ENCODE results near the gene SAMD4A.

SAMD4A gene

DNA sequence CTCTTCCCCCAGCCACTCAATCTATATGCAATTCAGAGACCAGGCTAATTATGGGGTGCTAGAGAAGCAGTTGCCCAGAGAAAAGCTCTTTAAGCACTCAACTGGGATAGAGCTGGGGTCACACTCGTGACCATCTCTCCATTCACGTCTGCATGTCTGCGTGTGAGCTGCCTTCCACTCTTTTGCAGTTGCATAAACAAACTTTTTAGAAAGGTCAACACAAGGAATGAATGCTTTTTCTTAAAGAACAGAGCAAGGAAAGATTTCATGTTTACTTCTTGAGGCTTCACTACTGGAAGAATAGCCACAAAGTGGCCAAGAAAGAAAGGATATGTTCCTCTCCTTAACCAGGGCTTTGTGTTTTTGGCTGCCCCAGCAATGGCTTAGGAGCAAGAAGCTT, 151.1 kb downstream of the SAMD4A start:
- H3K27ac ChIP-seq (ENCODE audit: low read depth, low read length) = no peak overlapping the region
- H3K9ac ChIP-seq (ENCODE audit: low read length) = no peak overlapping the region
- no peak overlapping the region for H3K23ac ChIP-seq (ENCODE audit: low read length)
- no peak overlapping the region for H4K91ac ChIP-seq (ENCODE audit: low read depth, low read length)
- H3K14ac ChIP-seq (ENCODE audit: low read length) = no peak overlapping the region
- H3K79me1 ChIP-seq (ENCODE audit: low read length) = no peaks in the 10 kb centered on the region
- no peak overlapping the region for H3K18ac ChIP-seq (ENCODE audit: low read length)
- no peak overlapping the region for H3K4me3 ChIP-seq (ENCODE audit: low read depth, low read length)
- H3K4me1 ChIP-seq (ENCODE audit: control insufficient read depth in 1 of 2, insufficient read depth in 2 of 2, low read length in 2 of 2) = peaks cover 0 to 3% of the 10 kb centered on the region in 2 experiments
- H4K12ac ChIP-seq (ENCODE audit: low read depth, low read length) = no peak overlapping the region
- H4K8ac ChIP-seq (ENCODE audit: low read depth, low read length) = no peak overlapping the region
- no peaks in the 10 kb centered on the region for H3K36me3 ChIP-seq (ENCODE audit: control insufficient read depth in 1 of 2, insufficient read depth in 2 of 2, low read length in 2 of 2)
- H2BK5ac ChIP-seq (ENCODE audit: low read depth, low read length, poor library complexity) = no peak overlapping the region
- no peak overlapping the region for H2BK12ac ChIP-seq (ENCODE audit: low read length)
- no peak overlapping the region for H2BK120ac ChIP-seq (ENCODE audit: insufficient read depth, low read length, poor library complexity)
- no peak overlapping the region for H2AK5ac ChIP-seq (ENCODE audit: low read length)
- H3K4me2 ChIP-seq (ENCODE audit: low read length) = no peak overlapping the region
- WGBS (ENCODE audit: extremely low coverage, insufficient coverage, insufficient read length) = no CpG with 5 or more reads among the region's 3 CpGs
- no peak for DNase-seq
- no peaks in the 10 kb centered on the region for H3K79me2 ChIP-seq (ENCODE audit: control insufficient read depth, insufficient read depth, low read length, poor library complexity)
- no peak overlapping the region for H2AFZ ChIP-seq (ENCODE audit: insufficient read depth, low read length, poor library complexity)
- no peak overlapping the region for H3K4ac ChIP-seq (ENCODE audit: low read depth, low read length)
- no peaks in the 10 kb centered on the region for H3K27me3 ChIP-seq (ENCODE audit: insufficient read depth, low read length)
- H3K9me3 ChIP-seq (ENCODE audit: insufficient read depth, low read depth, low read length) = no peaks in the 10 kb centered on the region

DNA sequence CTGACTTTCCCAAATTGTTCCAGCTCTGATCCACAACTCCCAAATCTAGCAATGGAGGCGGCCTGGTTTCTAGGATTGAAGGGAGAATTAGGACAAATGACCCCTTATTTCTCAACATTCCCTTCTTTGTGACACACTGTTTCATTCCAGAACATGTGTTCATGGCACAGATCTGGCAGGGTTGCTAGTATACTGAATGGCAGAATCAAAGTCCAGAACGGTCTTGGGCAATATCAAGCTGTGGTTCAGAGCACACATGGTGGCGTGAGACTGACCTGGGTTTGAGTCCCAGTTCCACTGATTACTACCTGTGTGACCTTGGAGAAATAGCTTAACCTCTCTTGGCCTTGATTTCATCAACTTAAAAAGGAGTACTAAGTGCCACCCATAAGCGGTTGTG, 152.5 kb downstream of the SAMD4A start:
- Histone ChIP-seq H3K23ac (ENCODE audit: low read length) (no peak overlapping the region), H3K27ac (ENCODE audit: low read depth, low read length) (no peak overlapping the region), H2AK5ac (ENCODE audit: low read length) (no peak overlapping the region), H4K8ac (ENCODE audit: low read depth, low read length) (no peak overlapping the region), H3K36me3 (ENCODE audit: control insufficient read depth in 1 of 2, insufficient read depth in 2 of 2, low read length in 2 of 2) (no peaks in the 10 kb centered on the region), H3K18ac (ENCODE audit: low read length) (no peak overlapping the region), H3K4me2 (ENCODE audit: low read length) (no peak overlapping the region), H3K4me3 (ENCODE audit: low read depth, low read length) (no peak overlapping the region), H2BK12ac (ENCODE audit: low read length) (no peak overlapping the region), H2BK120ac (ENCODE audit: insufficient read depth, low read length, poor library complexity) (no peak overlapping the region), H3K79me1 (ENCODE audit: low read length) (no peaks in the 10 kb centered on the region), H4K91ac (ENCODE audit: low read depth, low read length) (no peak overlapping the region), H3K4me1 (ENCODE audit: control insufficient read depth in 1 of 2, insufficient read depth in 2 of 2, low read length in 2 of 2) (peaks cover 0 to 3% of the 10 kb centered on the region in 2 experiments), H2AFZ (ENCODE audit: insufficient read depth, low read length, poor library complexity) (no peak overlapping the region), H3K79me2 (ENCODE audit: control insufficient read depth, insufficient read depth, low read length, poor library complexity) (no peaks in the 10 kb centered on the region), H3K9ac (ENCODE audit: low read length) (no peak overlapping the region), H3K4ac (ENCODE audit: low read depth, low read length) (no peak overlapping the region), H4K12ac (ENCODE audit: low read depth, low read length) (no peak overlapping the region), H3K14ac (ENCODE audit: low read length) (no peak overlapping the region), H3K9me3 (ENCODE audit: insufficient read depth, low read depth, low read length) (no peaks in the 10 kb centered on the region), H3K27me3 (ENCODE audit: insufficient read depth, low read length) (no peaks in the 10 kb centered on the region), H2BK5ac (ENCODE audit: low read depth, low read length, poor library complexity) (no peak overlapping the region)
- no peak for DNase-seq
- no CpG with 5 or more reads among the region's 4 CpGs for WGBS (ENCODE audit: extremely low coverage, insufficient coverage, insufficient read length)

DNA sequence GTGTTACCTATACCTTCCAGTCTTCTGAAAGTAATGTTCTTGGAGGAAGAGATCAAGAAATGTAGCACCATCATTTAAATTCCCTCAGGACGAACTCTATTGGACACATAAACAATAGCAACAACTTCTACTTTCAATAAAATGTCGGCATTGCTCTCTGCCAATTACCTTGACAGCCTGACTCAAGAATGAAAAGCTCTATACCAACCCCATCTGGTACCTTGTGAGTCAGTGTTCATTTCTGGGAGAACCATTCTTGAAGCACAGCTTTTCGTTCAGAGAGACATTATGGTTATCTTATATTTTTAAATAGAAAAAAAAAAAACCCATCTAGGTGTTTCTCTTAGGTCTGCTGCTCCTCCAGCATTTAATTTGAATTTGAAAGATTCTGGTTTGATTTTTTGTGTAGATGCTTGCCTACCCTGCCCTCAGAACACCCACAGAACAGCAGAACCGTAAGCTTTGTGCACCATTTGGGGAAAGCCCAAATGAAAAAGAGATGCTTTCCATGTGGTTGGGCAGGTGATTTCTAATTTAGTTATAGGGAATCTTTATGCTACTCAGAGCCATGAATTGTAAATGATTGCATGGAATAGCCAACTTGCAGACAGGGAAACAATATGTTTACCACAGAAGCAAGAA, 156.0 kb downstream of the SAMD4A start:
- no peak overlapping the region for H3K14ac ChIP-seq (ENCODE audit: low read length)
- H4K91ac ChIP-seq (ENCODE audit: low read depth, low read length) = no peak overlapping the region
- no peaks in the 10 kb centered on the region for H3K79me2 ChIP-seq (ENCODE audit: control insufficient read depth, insufficient read depth, low read length, poor library complexity)
- H2AFZ ChIP-seq (ENCODE audit: insufficient read depth, low read length, poor library complexity) = no peak overlapping the region
- no CpG with 5 or more reads among the region's 4 CpGs for WGBS (ENCODE audit: extremely low coverage, insufficient coverage, insufficient read length)
- no peak overlapping the region for H2BK12ac ChIP-seq (ENCODE audit: low read length)
- H3K36me3 ChIP-seq (ENCODE audit: control insufficient read depth in 1 of 2, insufficient read depth in 2 of 2, low read length in 2 of 2) = no peaks in the 10 kb centered on the region
- H3K4me3 ChIP-seq (ENCODE audit: low read depth, low read length) = no peak overlapping the region
- no peak overlapping the region for H3K18ac ChIP-seq (ENCODE audit: low read length)
- H3K79me1 ChIP-seq (ENCODE audit: low read length) = no peaks in the 10 kb centered on the region
- no peak overlapping the region for H4K12ac ChIP-seq (ENCODE audit: low read depth, low read length)
- H3K23ac ChIP-seq (ENCODE audit: low read length) = no peak overlapping the region
- no peak overlapping the region for H2AK5ac ChIP-seq (ENCODE audit: low read length)
- H2BK120ac ChIP-seq (ENCODE audit: insufficient read depth, low read length, poor library complexity) = no peak overlapping the region
- H3K9ac ChIP-seq (ENCODE audit: low read length) = no peak overlapping the region
- H4K8ac ChIP-seq (ENCODE audit: low read depth, low read length) = no peak overlapping the region
- no peak overlapping the region for H3K27ac ChIP-seq (ENCODE audit: low read depth, low read length)
- H3K27me3 ChIP-seq (ENCODE audit: insufficient read depth, low read length) = no peaks in the 10 kb centered on the region
- H3K4me2 ChIP-seq (ENCODE audit: low read length) = no peak overlapping the region
- H3K4ac ChIP-seq (ENCODE audit: low read depth, low read length) = no peak overlapping the region
- H3K4me1 ChIP-seq (ENCODE audit: control insufficient read depth in 1 of 2, insufficient read depth in 2 of 2, low read length in 2 of 2) = peaks cover 4 to 7% of the 10 kb centered on the region in 2 experiments
- no peaks in the 10 kb centered on the region for H3K9me3 ChIP-seq (ENCODE audit: insufficient read depth, low read depth, low read length)
- DNase-seq = no peak
- H2BK5ac ChIP-seq (ENCODE audit: low read depth, low read length, poor library complexity) = no peak overlapping the region

DNA sequence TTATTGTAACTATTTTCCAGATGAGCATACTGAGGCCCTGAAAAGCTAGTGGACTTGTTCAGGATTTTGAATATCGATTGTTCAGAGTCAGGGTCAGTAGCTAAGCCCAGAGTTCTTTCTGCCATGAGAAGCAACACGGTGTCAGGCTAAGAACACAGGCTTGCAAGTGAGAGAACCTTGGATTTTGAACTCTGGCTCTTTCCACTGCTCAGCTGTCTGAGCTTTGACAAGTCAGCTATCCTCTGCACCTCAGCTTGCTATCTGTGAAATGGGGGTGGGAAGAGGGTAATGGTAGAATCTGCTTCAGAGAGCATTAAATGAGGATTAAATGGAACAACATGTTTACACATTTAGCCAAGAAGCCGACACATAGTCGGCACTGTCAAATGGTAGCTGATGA, 157.2 kb downstream of the SAMD4A start:
- peaks cover 4 to 7% of the 10 kb centered on the region in 2 experiments for H3K4me1 ChIP-seq (ENCODE audit: control insufficient read depth in 1 of 2, insufficient read depth in 2 of 2, low read length in 2 of 2)
- H3K79me1 ChIP-seq (ENCODE audit: low read length) = no peaks in the 10 kb centered on the region
- H3K36me3 ChIP-seq (ENCODE audit: control insufficient read depth in 1 of 2, insufficient read depth in 2 of 2, low read length in 2 of 2) = no peaks in the 10 kb centered on the region
- no peak overlapping the region for H2BK12ac ChIP-seq (ENCODE audit: low read length)
- no peaks in the 10 kb centered on the region for H3K27me3 ChIP-seq (ENCODE audit: insufficient read depth, low read length)
- no peak overlapping the region for H2AFZ ChIP-seq (ENCODE audit: insufficient read depth, low read length, poor library complexity)
- no peak overlapping the region for H2BK5ac ChIP-seq (ENCODE audit: low read depth, low read length, poor library complexity)
- H2AK5ac ChIP-seq (ENCODE audit: low read length) = no peak overlapping the region
- WGBS (ENCODE audit: extremely low coverage, insufficient coverage, insufficient read length) = no CpG with 5 or more reads among the region's 4 CpGs
- no peaks in the 10 kb centered on the region for H3K9me3 ChIP-seq (ENCODE audit: insufficient read depth, low read depth, low read length)
- no peak overlapping the region for H3K4me3 ChIP-seq (ENCODE audit: low read depth, low read length)
- DNase-seq = no peak
- no peak overlapping the region for H4K12ac ChIP-seq (ENCODE audit: low read depth, low read length)
- H4K91ac ChIP-seq (ENCODE audit: low read depth, low read length) = no peak overlapping the region
- H3K4me2 ChIP-seq (ENCODE audit: low read length) = no peak overlapping the region
- H2BK120ac ChIP-seq (ENCODE audit: insufficient read depth, low read length, poor library complexity) = no peak overlapping the region
- H3K79me2 ChIP-seq (ENCODE audit: control insufficient read depth, insufficient read depth, low read length, poor library complexity) = no peaks in the 10 kb centered on the region
- no peak overlapping the region for H3K14ac ChIP-seq (ENCODE audit: low read length)
- H3K27ac ChIP-seq (ENCODE audit: low read depth, low read length) = no peak overlapping the region
- H3K4ac ChIP-seq (ENCODE audit: low read depth, low read length) = no peak overlapping the region
- H3K18ac ChIP-seq (ENCODE audit: low read length) = no peak overlapping the region
- H3K23ac ChIP-seq (ENCODE audit: low read length) = no peak overlapping the region
- no peak overlapping the region for H4K8ac ChIP-seq (ENCODE audit: low read depth, low read length)
- H3K9ac ChIP-seq (ENCODE audit: low read length) = no peak overlapping the region
